ENCODE data around the gene HSDL1. TPM values are rescaled to one million over a fixed set of nuclear protein-coding genes. Genes with fewer than 3 reads are reported as not detected.

The HSDL1 gene
- total RNA-seq, 1 experiment from 2014 or later = 35.8 TPM

DNA sequence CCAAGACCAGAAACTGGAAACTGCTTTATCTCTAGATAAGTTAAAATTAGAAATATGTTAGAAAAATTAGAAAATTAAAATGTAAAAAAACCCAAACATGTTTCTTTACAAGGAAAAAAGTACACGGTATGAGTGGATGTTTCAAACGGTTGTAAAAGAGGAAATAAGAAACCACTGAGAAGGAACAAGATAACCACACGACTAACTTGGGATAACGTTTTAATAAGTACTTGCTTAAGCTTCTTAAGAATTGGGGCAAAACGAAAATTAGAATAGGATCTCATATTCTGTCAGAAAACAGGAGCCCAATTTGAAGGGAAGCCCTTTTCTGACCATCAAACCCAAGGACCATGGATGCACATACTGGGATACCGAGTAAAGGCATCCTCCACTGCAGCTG lies 59.2 kb downstream of the HSDL1 start:
- ChIA-PET RAD21 (ENCODE audit: low non-redundant PET in 1 of 2, low total read pairs in 2 of 2, uncharacterized antibody in 2 of 2, unreplicated experiment in 2 of 2) (interaction anchor here (0.6 to 1.0 kb wide), 2 partner anchors 31 to 101 kb away, joined by 3 read pairs; partner anchors contain the start of gene MBTPS1 (in 1 of the 2)), POLR2A (no interaction called here), CTCF (interaction anchor here (0.6 to 3.1 kb wide), 11 partner anchors 10 to 223 kb away, joined by 3 to 33 read pairs (median 5); partner anchors contain the start of gene TAF1C)
- Histone ChIP-seq H3K79me2 (ENCODE audit: insufficient read depth, low read length) (no peaks in the 10 kb centered on the region), H2AFZ (ENCODE audit: low read depth, low read length, poor library complexity, severe bottlenecking) (no peak overlapping the region), H3K4me1 (ENCODE audit: control insufficient read depth in 1 of 2, insufficient read depth in 2 of 2, low read length in 2 of 2) (no peaks in the 10 kb centered on the region), H3K27ac (ENCODE audit: low read depth, low read length) (no peak overlapping the region), H3K36me3 (ENCODE audit: control insufficient read depth in 1 of 2, insufficient read depth in 2 of 2, low read length in 2 of 2) (peaks cover 31 to 62% of the 10 kb centered on the region in 2 experiments), H3K4me2 (ENCODE audit: low read length) (no peak overlapping the region), H3K4me3 (replicated peaks in 1 of 2; ENCODE audit: low read depth in 1 of 2, low read length in 2 of 2) (no peak overlapping the region), H3K27me3 (ENCODE audit: insufficient read depth, low read length) (no peaks in the 10 kb centered on the region), H4K20me1 (ENCODE audit: insufficient read depth) (no peaks in the 10 kb centered on the region), H3K9ac (ENCODE audit: low read length) (no peak overlapping the region), H3K9me2 (ENCODE audit: insufficient read depth) (no peaks in the 10 kb centered on the region), H3K9me3 (ENCODE audit: control insufficient read depth in 1 of 2, insufficient read depth in 1 of 2, low read depth in 1 of 2, low read length in 2 of 2) (no peaks in the 10 kb centered on the region)
- TF ChIP-seq YY1 (IDR thresholded peaks at IDR 0.05; ENCODE audit: extremely low read depth, insufficient replicate concordance, low read depth, low read length) (no peak), EGR1 (IDR thresholded peaks at IDR 0.05; ENCODE audit: low read depth) (no peak), TCF7L2 (IDR thresholded peaks at IDR 0.05; ENCODE audit: borderline replicate concordance, extremely low read depth, insufficient read depth, insufficient read length) (no peak), POLR2AphosphoS5 (IDR thresholded peaks at IDR 0.05; ENCODE audit: low read depth, low read length) (no peak), SP1 (IDR thresholded peaks at IDR 0.05; ENCODE audit: low read depth) (no peak), ZFX (IDR thresholded peaks at IDR 0.05) (no peak), CEBPB (IDR thresholded peaks at IDR 0.05; ENCODE audit: low read depth) (no peak), ELF1 (IDR thresholded peaks at IDR 0.05; ENCODE audit: borderline replicate concordance, low read depth) (no peak), POLR2A (IDR thresholded peaks at IDR 0.05; ENCODE audit: borderline replicate concordance, extremely low read depth, insufficient read depth, insufficient read length) (no peak), FOSL1 (IDR thresholded peaks at IDR 0.05; ENCODE audit: low read depth) (no peak)
- TF ChIP-seq, protein P1, sequence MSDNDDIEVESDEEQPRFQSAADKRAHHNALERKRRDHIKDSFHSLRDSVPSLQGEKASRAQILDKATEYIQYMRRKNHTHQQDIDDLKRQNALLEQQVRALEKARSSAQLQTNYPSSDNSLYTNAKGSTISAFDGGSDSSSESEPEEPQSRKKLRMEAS (IDR thresholded peaks at IDR 0.05) = no peak
- TF ChIP-seq, protein P2, sequence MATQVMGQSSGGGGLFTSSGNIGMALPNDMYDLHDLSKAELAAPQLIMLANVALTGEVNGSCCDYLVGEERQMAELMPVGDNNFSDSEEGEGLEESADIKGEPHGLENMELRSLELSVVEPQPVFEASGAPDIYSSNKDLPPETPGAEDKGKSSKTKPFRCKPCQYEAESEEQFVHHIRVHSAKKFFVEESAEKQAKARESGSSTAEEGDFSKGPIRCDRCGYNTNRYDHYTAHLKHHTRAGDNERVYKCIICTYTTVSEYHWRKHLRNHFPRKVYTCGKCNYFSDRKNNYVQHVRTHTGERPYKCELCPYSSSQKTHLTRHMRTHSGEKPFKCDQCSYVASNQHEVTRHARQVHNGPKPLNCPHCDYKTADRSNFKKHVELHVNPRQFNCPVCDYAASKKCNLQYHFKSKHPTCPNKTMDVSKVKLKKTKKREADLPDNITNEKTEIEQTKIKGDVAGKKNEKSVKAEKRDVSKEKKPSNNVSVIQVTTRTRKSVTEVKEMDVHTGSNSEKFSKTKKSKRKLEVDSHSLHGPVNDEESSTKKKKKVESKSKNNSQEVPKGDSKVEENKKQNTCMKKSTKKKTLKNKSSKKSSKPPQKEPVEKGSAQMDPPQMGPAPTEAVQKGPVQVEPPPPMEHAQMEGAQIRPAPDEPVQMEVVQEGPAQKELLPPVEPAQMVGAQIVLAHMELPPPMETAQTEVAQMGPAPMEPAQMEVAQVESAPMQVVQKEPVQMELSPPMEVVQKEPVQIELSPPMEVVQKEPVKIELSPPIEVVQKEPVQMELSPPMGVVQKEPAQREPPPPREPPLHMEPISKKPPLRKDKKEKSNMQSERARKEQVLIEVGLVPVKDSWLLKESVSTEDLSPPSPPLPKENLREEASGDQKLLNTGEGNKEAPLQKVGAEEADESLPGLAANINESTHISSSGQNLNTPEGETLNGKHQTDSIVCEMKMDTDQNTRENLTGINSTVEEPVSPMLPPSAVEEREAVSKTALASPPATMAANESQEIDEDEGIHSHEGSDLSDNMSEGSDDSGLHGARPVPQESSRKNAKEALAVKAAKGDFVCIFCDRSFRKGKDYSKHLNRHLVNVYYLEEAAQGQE (IDR thresholded peaks at IDR 0.05; ENCODE audit: low read depth) = no peak
- TF ChIP-seq, protein P3, sequence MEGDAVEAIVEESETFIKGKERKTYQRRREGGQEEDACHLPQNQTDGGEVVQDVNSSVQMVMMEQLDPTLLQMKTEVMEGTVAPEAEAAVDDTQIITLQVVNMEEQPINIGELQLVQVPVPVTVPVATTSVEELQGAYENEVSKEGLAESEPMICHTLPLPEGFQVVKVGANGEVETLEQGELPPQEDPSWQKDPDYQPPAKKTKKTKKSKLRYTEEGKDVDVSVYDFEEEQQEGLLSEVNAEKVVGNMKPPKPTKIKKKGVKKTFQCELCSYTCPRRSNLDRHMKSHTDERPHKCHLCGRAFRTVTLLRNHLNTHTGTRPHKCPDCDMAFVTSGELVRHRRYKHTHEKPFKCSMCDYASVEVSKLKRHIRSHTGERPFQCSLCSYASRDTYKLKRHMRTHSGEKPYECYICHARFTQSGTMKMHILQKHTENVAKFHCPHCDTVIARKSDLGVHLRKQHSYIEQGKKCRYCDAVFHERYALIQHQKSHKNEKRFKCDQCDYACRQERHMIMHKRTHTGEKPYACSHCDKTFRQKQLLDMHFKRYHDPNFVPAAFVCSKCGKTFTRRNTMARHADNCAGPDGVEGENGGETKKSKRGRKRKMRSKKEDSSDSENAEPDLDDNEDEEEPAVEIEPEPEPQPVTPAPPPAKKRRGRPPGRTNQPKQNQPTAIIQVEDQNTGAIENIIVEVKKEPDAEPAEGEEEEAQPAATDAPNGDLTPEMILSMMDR (IDR thresholded peaks at IDR 0.05 in 2 of 3, conservative IDR thresholded peaks at IDR 0.05 in 1 of 3; ENCODE audit: borderline replicate concordance in 1 of 3, insufficient read depth in 1 of 3, low read depth in 2 of 3, low read length in 2 of 3) = no peak
- TF ChIP-seq, protein P4, sequence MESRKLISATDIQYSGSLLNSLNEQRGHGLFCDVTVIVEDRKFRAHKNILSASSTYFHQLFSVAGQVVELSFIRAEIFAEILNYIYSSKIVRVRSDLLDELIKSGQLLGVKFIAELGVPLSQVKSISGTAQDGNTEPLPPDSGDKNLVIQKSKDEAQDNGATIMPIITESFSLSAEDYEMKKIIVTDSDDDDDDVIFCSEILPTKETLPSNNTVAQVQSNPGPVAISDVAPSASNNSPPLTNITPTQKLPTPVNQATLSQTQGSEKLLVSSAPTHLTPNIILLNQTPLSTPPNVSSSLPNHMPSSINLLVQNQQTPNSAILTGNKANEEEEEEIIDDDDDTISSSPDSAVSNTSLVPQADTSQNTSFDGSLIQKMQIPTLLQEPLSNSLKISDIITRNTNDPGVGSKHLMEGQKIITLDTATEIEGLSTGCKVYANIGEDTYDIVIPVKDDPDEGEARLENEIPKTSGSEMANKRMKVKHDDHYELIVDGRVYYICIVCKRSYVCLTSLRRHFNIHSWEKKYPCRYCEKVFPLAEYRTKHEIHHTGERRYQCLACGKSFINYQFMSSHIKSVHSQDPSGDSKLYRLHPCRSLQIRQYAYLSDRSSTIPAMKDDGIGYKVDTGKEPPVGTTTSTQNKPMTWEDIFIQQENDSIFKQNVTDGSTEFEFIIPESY (IDR thresholded peaks at IDR 0.05; ENCODE audit: extremely low read depth, insufficient replicate concordance, low read length) = no peak
- BruUV-seq (replicated peaks) = no TSS peak
- no peak for DNase-seq (ENCODE audit: low read depth, low spot score)
- intact Hi-C loops (cut with micrococcal nuclease) = loop anchor here (1.0 kb wide), 1 partner anchor 56 kb away; no protein-coding TSS in a partner anchor
- no peak for ATAC-seq

All from HCT116 (cell line).